ENCODE data around the gene SSTR4.

The SSTR4 gene

GRCh38 chr20:23086931-23087411 is 51.9 kb downstream of the SSTR4 start:
- no peak for DNase-seq (ENCODE audit: low spot score)

- DNase-seq (ENCODE audit: low spot score), result no peak
Observed at GRCh38 chr20:23087587-23088251, 52.6 kb downstream of the SSTR4 start.
